ENCODE results near the gene BRINP3.

GRCh38 chr1:190262538-190262937 is 215.1 kb downstream of the BRINP3 start:
- TF ChIP-seq CTCF (IDR thresholded peaks at IDR 0.05) (no peak), POLR2A (IDR thresholded peaks at IDR 0.05) (no peak)
